HCT116 (cell line): ENCODE measurements around the gene CERS6. TPM values are rescaled to one million over a fixed set of nuclear protein-coding genes. Genes with fewer than 3 reads are reported as not detected.

Experiments used
- ATAC-seq: fragments of 200-7000 bp; cut with Tn5 transposase; 2 replicates; pipeline ENCODE4 v1.9.1; 2020; ENCODE audit warnings: mild to moderate bottlenecking, moderate library complexity
- BruUV-seq: library from RNA; stranded (reverse); fragments of 400-500 nt; replicated peaks from 2 replicates; lab custom pipeline; 2021; lab: Mats Ljungman, UMichigan
- CTCF ChIA-PET: fragments of 300-600 bp; sonication (Branson Sonifier 250); formaldehyde crosslinking; loops from one replicate; lab custom pipeline; 2021; ENCODE audit warnings: antibody characterized with exemption; lab: Charles Lee
- POLR2A ChIA-PET: fragments of 300-600, 350-600 bp; sonication (Branson Sonifier 250); formaldehyde crosslinking; loops from one replicate; lab custom pipeline; 2021; ENCODE audit warnings: antibody characterized with exemption; lab: Charles Lee
- RAD21 ChIA-PET, 2 experiments: fragments of 300-600 bp; sonication (Branson Sonifier 250); formaldehyde crosslinking; loops; one replicate each; lab custom pipeline; 2023; ENCODE audit warnings: low total read pairs in 2 of 2; ENCODE audit not compliant: uncharacterized antibody in 2 of 2, unreplicated experiment in 2 of 2, low non-redundant PET in 1 of 2; lab: Charles Lee
- DNase-seq: peaks from one replicate; pipeline ENCODE4 v3.0.0-alpha.2; 2010; ENCODE audit warnings: low read depth, low spot score
- H2AFZ ChIP-seq: fragments of 200-600 bp; shearing (Covaris generic), sonication (generic); 2 replicates; pipeline ENCODE4 v1.6.1; 2017; ENCODE audit warnings: low read depth, mixed run types, mixed read lengths, antibody characterized with exemption, low read length; ENCODE audit not compliant: poor library complexity, severe bottlenecking
- H3K27ac ChIP-seq: 2 replicates; pipeline ENCODE4 v1.5.1; 2012; ENCODE audit warnings: low read depth, low read length
- H3K27me3 ChIP-seq: fragments of 200-600 bp; sonication (generic); 2 replicates; pipeline ENCODE4 v1.6.1; 2016; ENCODE audit warnings: mixed run types, low read length, mixed read lengths; ENCODE audit not compliant: insufficient read depth
- H3K36me3 ChIP-seq, 2 experiments: fragments of 200-500 bp in 1 of 2; fragments of 200-600 bp in 1 of 2; sonication (Bioruptor generic) in 1 of 2; sonication (generic) in 1 of 2; 2 replicates each; pipeline versions ENCODE4 v1.5.1 to v1.6.1; 2014 to 2016; ENCODE audit warnings: low read length in 2 of 2, inconsistent platforms in 1 of 2, mixed read lengths in 1 of 2, mixed run types in 1 of 2; ENCODE audit not compliant: insufficient read depth in 2 of 2, control insufficient read depth in 1 of 2
- H3K4me1 ChIP-seq, 2 experiments: fragments of 200-600 bp in 1 of 2; sonication (generic) in 1 of 2; 2 replicates each; pipeline versions ENCODE4 v1.5.1 to v1.6.1; 2012 to 2017; ENCODE audit warnings: low read length in 2 of 2, inconsistent platforms in 1 of 2, mild to moderate bottlenecking in 1 of 2, mixed read lengths in 1 of 2, mixed run types in 1 of 2, moderate library complexity in 1 of 2; ENCODE audit not compliant: insufficient read depth in 2 of 2, control insufficient read depth in 1 of 2
- H3K4me2 ChIP-seq: fragments of 200-600 bp; sonication (generic); 2 replicates; pipeline ENCODE4 v1.6.1; 2017; ENCODE audit warnings: mixed run types, low read length, mixed read lengths
- H3K4me3 ChIP-seq, 2 experiments: fragments of 200-600 bp in 1 of 2; sonication (generic) in 1 of 2; replicated peaks in 1 of 2; 2 replicates each; pipeline ENCODE4 v1.5.1; 2011 to 2016; ENCODE audit warnings: low read length in 2 of 2, control low read depth in 1 of 2, low read depth in 1 of 2, mild to moderate bottlenecking in 1 of 2, mixed read lengths in 1 of 2, mixed run types in 1 of 2
- H3K79me2 ChIP-seq: fragments of 200-600 bp; sonication (generic); 2 replicates; pipeline ENCODE4 v1.6.1; 2017; ENCODE audit warnings: mild to moderate bottlenecking, mixed run types, low read length, moderate library complexity, mixed read lengths; ENCODE audit not compliant: insufficient read depth
- H3K9ac ChIP-seq: fragments of 200-600 bp; sonication (generic); 2 replicates; pipeline ENCODE4 v1.6.1; 2016; ENCODE audit warnings: low read length, mixed read lengths
- H3K9me2 ChIP-seq: fragments of 200-600 bp; sonication (generic), shearing (Covaris generic); 2 replicates; pipeline ENCODE4 v1.6.1; 2017; ENCODE audit warnings: mixed run types, mild to moderate bottlenecking, moderate library complexity; ENCODE audit not compliant: insufficient read depth
- H3K9me3 ChIP-seq, 2 experiments: fragments of 200-500 bp in 1 of 2; fragments of 200-600 bp in 1 of 2; sonication (Bioruptor generic) in 1 of 2; sonication (generic) in 1 of 2; 2 replicates each; pipeline ENCODE4 v1.6.1; 2014 to 2017; ENCODE audit warnings: low read length in 2 of 2, mixed read lengths in 2 of 2, inconsistent platforms in 1 of 2, low read depth in 1 of 2, mild to moderate bottlenecking in 1 of 2, mixed run types in 1 of 2, moderate library complexity in 1 of 2; ENCODE audit not compliant: control insufficient read depth in 1 of 2, insufficient read depth in 1 of 2
- H4K20me1 ChIP-seq: fragments of 200-600 bp; sonication (generic), shearing (Covaris generic); 2 replicates; pipeline ENCODE4 v1.6.1; 2017; ENCODE audit warnings: mixed run types, mild to moderate bottlenecking, moderate library complexity; ENCODE audit not compliant: insufficient read depth
- CBX3 ChIP-seq: IDR thresholded peaks from 2 replicates; pipeline ENCODE4 v1.6.1; 2012; ENCODE audit warnings: low read depth
- ELF1 ChIP-seq: IDR thresholded peaks from 2 replicates; pipeline ENCODE4 v1.6.1; 2012; ENCODE audit warnings: low read depth, borderline replicate concordance
- EZH2phosphoT487 ChIP-seq: fragments of 200-600 bp; IDR thresholded peaks from 2 replicates; pipeline ENCODE4 v1.6.1; 2018; ENCODE audit warnings: antibody characterized with exemption, borderline replicate concordance
- POLR2A ChIP-seq: IDR thresholded peaks from 2 replicates; pipeline ENCODE4 v1.7.0; 2011; ENCODE audit warnings: borderline replicate concordance; ENCODE audit not compliant: insufficient read depth, insufficient read length; ENCODE audit errors: extremely low read depth
- SIN3A ChIP-seq: IDR thresholded peaks from 2 replicates; pipeline ENCODE4 v1.6.1; 2012; ENCODE audit warnings: low read depth
- SP1 ChIP-seq: IDR thresholded peaks from 2 replicates; pipeline ENCODE4 v1.6.1; 2012; ENCODE audit warnings: low read depth
- TCF7L2 ChIP-seq: IDR thresholded peaks from 2 replicates; pipeline ENCODE4 v1.7.0; 2011; ENCODE audit warnings: borderline replicate concordance, inconsistent platforms; ENCODE audit not compliant: insufficient read depth, insufficient read length; ENCODE audit errors: extremely low read depth
- YY1 ChIP-seq: IDR thresholded peaks from 2 replicates; pipeline ENCODE4 v1.6.1; 2011; ENCODE audit warnings: low read length, low read depth, moderate library complexity, mild to moderate bottlenecking; ENCODE audit not compliant: insufficient replicate concordance; ENCODE audit errors: extremely low read depth
- ZNF274 ChIP-seq: fragments of 200-500 bp; sonication (Bioruptor generic); IDR thresholded peaks from 2 replicates; pipeline ENCODE4 v1.6.1; 2014; ENCODE audit warnings: mild to moderate bottlenecking, low read depth, low read length, inconsistent platforms
- intact Hi-C: fragments of 100-400 bp; cut with micrococcal nuclease; formaldehyde crosslinking; loops from 2 replicates; pipeline ENCODE4 v1.10.0; 2022
- total RNA-seq: library from RNA; stranded (reverse); gene quantifications from one replicate; pipeline ENCODE4 v1.2.1, GENCODE V29; 2021; ENCODE audit not compliant: unreplicated experiment
- TF ChIP-seq, protein P1 (sequence below): IDR thresholded peaks from 2 replicates; pipeline ENCODE4 v1.6.1; 2011; ENCODE audit warnings: mild to moderate bottlenecking, low read length, moderate library complexity; ENCODE audit not compliant: insufficient replicate concordance; ENCODE audit errors: extremely low read depth
- TF ChIP-seq, protein P2 (sequence below): IDR thresholded peaks from 2 replicates; pipeline ENCODE4 v1.6.1; 2012
- TF ChIP-seq, protein P3 (sequence below), 3 experiments: fragments of 200-600 bp in 1 of 3; sonication (generic) in 1 of 3; IDR thresholded peaks in 2 of 3; conservative IDR thresholded peaks in 1 of 3; 2 replicates each; pipeline ENCODE4 v1.5.1; 2012 to 2017; ENCODE audit warnings: low read depth in 2 of 3, low read length in 2 of 3, antibody characterized with exemption in 1 of 3, borderline replicate concordance in 1 of 3, control low read depth in 1 of 3, mild to moderate bottlenecking in 1 of 3, mixed read lengths in 1 of 3, mixed run types in 1 of 3, moderate library complexity in 1 of 3; ENCODE audit not compliant: insufficient read depth in 1 of 3

Gene CERS6
- total RNA-seq, 1 experiment from 2014 or later: 37.0 TPM

DNA sequence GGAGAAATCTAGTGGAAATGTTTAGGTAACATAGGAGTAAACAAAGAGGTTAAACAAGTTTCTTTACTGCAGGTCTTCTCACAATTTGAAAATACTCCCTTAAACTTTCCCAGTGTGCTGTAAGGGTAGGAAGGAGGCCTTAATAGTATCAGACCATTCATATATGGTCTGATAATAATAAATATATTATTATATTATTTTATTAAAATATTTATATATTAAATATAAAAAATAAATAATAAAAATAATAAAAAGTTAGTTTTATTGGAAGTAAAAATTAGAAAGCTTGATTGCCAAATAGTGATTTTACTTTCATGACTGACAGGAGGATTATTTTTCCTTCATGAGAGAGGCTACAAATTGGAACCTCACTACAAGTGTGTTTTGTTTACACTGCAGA, 353.5 kb downstream of the CERS6 start:
- POLR2A ChIA-PET: no interaction called here
- H3K4me1 ChIP-seq: no peaks in the 10 kb centered on the region
- no peaks in the 10 kb centered on the region for H3K27me3 ChIP-seq
- no peak overlapping the region for H3K4me3 ChIP-seq
- H3K79me2 ChIP-seq: no peaks in the 10 kb centered on the region
- RAD21 ChIA-PET: no interaction called here
- H3K27ac ChIP-seq: no peak overlapping the region
- no peak overlapping the region for H3K9ac ChIP-seq
- TF ChIP-seq, protein P1, sequence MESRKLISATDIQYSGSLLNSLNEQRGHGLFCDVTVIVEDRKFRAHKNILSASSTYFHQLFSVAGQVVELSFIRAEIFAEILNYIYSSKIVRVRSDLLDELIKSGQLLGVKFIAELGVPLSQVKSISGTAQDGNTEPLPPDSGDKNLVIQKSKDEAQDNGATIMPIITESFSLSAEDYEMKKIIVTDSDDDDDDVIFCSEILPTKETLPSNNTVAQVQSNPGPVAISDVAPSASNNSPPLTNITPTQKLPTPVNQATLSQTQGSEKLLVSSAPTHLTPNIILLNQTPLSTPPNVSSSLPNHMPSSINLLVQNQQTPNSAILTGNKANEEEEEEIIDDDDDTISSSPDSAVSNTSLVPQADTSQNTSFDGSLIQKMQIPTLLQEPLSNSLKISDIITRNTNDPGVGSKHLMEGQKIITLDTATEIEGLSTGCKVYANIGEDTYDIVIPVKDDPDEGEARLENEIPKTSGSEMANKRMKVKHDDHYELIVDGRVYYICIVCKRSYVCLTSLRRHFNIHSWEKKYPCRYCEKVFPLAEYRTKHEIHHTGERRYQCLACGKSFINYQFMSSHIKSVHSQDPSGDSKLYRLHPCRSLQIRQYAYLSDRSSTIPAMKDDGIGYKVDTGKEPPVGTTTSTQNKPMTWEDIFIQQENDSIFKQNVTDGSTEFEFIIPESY: no peak
- TF ChIP-seq EZH2phosphoT487 (no peak), SIN3A (no peak), YY1 (no peak)
- H4K20me1 ChIP-seq: no peaks in the 10 kb centered on the region
- H3K9me2 ChIP-seq: no peaks in the 10 kb centered on the region
- no peak overlapping the region for H3K4me2 ChIP-seq
- intact Hi-C loops: no loop called here
- no peak overlapping the region for H2AFZ ChIP-seq
- DNase-seq (no peak), ATAC-seq (no peak)
- no peaks in the 10 kb centered on the region for H3K36me3 ChIP-seq
- CTCF ChIA-PET: no interaction called here
- H3K9me3 ChIP-seq: no peaks in the 10 kb centered on the region
- no TSS peak for BruUV-seq

DNA sequence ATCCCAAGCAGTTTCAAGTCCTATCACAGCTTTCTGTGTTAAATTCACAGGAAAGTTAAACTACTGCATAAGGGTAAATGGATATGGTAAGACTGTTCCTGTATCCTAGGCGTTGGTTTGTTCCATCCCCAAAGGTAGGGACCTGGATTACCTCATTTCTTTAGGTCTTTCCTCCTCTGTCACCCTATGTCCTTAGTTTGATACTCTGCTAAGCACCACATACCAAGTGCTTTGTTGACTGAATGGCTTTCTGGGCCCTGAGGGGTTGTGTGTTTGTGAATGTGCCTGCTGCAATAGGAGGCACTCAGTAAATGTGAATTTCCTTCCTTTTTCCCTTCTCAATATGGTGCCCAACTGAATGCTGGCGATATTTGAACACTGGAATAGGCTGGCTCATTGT, 354.2 kb downstream of the CERS6 start:
- no peak for ATAC-seq
- POLR2A ChIA-PET: no interaction called here
- no peak for TF ChIP-seq ELF1
- TF ChIP-seq YY1: no peak
- TF ChIP-seq CBX3: no peak
- TF ChIP-seq ZNF274: no peak
- TF ChIP-seq SP1: no peak
- TF ChIP-seq, protein P2, sequence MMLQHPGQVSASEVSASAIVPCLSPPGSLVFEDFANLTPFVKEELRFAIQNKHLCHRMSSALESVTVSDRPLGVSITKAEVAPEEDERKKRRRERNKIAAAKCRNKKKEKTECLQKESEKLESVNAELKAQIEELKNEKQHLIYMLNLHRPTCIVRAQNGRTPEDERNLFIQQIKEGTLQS: no peak
- no peak for TF ChIP-seq POLR2A
- TF ChIP-seq SIN3A: no peak
- no peak for TF ChIP-seq TCF7L2
- TF ChIP-seq, protein P1: no peak
- TF ChIP-seq, protein P3, sequence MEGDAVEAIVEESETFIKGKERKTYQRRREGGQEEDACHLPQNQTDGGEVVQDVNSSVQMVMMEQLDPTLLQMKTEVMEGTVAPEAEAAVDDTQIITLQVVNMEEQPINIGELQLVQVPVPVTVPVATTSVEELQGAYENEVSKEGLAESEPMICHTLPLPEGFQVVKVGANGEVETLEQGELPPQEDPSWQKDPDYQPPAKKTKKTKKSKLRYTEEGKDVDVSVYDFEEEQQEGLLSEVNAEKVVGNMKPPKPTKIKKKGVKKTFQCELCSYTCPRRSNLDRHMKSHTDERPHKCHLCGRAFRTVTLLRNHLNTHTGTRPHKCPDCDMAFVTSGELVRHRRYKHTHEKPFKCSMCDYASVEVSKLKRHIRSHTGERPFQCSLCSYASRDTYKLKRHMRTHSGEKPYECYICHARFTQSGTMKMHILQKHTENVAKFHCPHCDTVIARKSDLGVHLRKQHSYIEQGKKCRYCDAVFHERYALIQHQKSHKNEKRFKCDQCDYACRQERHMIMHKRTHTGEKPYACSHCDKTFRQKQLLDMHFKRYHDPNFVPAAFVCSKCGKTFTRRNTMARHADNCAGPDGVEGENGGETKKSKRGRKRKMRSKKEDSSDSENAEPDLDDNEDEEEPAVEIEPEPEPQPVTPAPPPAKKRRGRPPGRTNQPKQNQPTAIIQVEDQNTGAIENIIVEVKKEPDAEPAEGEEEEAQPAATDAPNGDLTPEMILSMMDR (IDR thresholded peaks at IDR 0.05 in 2 of 3, conservative IDR thresholded peaks at IDR 0.05 in 1 of 3; ENCODE audit: borderline replicate concordance in 1 of 3, insufficient read depth in 1 of 3, low read depth in 2 of 3, low read length in 2 of 3): no peak

More for the DNA sequence above, 354.2 kb downstream of the CERS6 start:
- no peaks in the 10 kb centered on the region for H3K9me3 ChIP-seq
- BruUV-seq: no TSS peak
- RAD21 ChIA-PET: no interaction called here
- no peaks in the 10 kb centered on the region for H3K36me3 ChIP-seq
- no peak overlapping the region for H3K9ac ChIP-seq
- H3K4me3 ChIP-seq: no peak overlapping the region
- CTCF ChIA-PET: no interaction called here
- H3K4me2 ChIP-seq: no peak overlapping the region
- no peaks in the 10 kb centered on the region for H3K27me3 ChIP-seq
- no peaks in the 10 kb centered on the region for H4K20me1 ChIP-seq
- intact Hi-C loops: no loop called here
- no peak overlapping the region for H3K27ac ChIP-seq
- no peak for DNase-seq
- H3K79me2 ChIP-seq: no peaks in the 10 kb centered on the region
- no peaks in the 10 kb centered on the region for H3K9me2 ChIP-seq
- no peaks in the 10 kb centered on the region for H3K4me1 ChIP-seq
- H2AFZ ChIP-seq: no peak overlapping the region
